Tongue (tissue), 2 donors: ENCODE data around the gene ELOVL3. TPM values are rescaled to one million over a fixed set of nuclear protein-coding genes. Genes with fewer than 3 reads are reported as not detected.
"Not testable (repeated sequence)": the region's sequence is repeated elsewhere in the genome, so short reads cannot be mapped to it uniquely, and the experiment has no call there.

Source experiments
- DNase-seq: peaks from one replicate; pipeline ENCODE4 v3.0.0-alpha.2; 2015
- total RNA-seq: library from RNA; depleted of rRNA; stranded (reverse); fragments of >200 nt; gene quantifications from one replicate; pipeline ENCODE4 v1.2.3, GENCODE V29; 2014

Gene ELOVL3
- total RNA-seq, 1 donor from 2014 or later, result not detected

DNA sequence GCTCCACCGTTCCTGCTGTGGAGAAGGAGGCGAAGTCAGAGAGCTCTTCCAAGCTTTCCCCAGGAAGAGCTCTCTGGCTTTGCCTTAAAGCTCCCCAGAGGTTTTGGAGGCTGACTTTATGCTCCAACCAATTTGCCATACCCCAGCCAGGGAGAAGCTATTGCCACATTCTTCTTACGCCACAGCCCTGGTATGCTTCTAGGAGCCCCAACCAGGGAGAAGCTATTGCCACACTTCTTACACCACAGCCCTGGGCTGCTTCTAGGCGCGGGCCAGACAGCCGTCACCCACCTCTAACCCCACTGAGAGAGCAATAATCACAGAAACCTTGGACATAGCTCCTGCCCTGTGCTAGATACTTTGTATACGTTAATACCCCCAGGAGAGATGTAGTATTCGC is 951 bp downstream of the ELOVL3 start:
- DNase-seq, result no peak

DNA sequence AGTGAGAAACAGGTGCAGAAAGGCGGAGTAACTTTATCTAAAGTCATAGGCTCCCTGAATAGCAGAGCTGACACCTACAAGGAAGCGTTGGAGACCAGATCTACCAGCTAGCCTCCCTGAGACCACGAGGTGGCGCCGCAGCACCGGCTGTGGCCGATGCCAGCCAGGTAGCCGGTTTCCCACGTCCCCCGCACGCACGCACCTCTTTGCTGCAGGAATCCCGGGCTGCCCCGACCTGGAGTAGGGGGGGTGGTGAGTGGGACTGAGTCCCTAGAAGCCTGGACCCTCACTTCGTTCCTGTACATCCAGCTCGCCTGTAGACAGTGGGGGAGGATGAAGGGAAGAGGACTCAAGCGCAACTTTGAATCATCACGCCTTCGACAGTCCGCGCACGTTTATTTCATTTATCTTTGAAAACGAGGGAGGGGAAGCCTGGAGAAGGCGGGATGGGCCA is 3.7 kb downstream of the ELOVL3 start:
- DNase-seq, result peak; percentile 90

DNA sequence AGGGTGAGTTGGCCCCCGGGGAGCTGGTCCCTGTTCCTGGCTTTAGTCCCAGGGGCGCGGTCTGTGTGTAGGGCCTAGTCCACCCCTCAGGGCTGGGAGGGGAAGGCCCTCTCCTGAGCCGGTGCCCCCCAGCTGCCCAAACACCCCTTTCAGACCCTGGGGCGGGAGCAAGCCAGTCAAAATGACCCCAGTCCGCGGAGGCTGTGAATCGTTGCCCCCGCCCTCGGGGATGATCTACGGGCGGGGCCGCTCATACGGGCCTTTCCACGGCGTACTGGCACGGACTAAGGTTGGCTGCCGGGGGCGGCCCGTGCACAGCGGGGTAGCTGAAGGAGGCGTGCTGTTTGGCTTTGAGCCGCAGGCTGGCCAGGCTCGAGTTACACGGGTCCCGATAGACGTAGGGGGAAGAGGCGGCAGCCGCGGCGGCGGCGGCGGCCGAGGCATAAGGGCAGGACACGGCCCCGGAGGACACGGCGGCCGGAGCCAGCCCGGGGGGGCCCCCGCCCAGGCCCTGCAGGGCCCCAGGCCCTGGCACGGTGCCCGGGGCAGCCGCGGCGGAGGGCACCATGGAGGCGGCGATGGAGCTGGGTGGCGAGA is 4.3 kb downstream of the ELOVL3 start:
- DNase-seq, result peak; percentile 92

DNA sequence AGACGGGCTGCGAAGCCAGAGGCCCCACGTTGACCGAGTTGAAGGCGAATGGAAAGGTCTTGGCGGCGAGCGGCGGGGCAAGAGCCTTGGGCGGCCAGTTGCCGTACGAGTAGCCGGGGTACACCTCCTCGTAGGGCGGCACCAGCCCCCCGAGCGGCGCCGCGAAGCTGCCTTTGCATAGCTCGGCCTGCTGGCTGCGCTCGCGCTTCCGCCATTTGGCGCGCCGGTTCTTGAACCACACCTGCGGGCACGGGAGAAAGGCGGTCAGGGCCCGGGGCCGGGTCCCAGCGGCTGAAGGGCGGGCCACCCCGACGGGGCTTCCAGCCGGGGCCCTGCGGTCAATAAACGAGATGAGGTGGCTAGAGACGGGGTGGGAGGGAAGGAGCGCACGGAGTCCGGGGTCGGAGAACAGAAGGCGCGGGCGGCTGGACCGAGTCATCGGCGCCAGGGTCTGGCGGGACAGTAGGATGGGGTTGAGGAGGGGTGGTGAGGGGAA is 4.8 kb downstream of the ELOVL3 start:
- DNase-seq, result peak; percentile 47

DNA sequence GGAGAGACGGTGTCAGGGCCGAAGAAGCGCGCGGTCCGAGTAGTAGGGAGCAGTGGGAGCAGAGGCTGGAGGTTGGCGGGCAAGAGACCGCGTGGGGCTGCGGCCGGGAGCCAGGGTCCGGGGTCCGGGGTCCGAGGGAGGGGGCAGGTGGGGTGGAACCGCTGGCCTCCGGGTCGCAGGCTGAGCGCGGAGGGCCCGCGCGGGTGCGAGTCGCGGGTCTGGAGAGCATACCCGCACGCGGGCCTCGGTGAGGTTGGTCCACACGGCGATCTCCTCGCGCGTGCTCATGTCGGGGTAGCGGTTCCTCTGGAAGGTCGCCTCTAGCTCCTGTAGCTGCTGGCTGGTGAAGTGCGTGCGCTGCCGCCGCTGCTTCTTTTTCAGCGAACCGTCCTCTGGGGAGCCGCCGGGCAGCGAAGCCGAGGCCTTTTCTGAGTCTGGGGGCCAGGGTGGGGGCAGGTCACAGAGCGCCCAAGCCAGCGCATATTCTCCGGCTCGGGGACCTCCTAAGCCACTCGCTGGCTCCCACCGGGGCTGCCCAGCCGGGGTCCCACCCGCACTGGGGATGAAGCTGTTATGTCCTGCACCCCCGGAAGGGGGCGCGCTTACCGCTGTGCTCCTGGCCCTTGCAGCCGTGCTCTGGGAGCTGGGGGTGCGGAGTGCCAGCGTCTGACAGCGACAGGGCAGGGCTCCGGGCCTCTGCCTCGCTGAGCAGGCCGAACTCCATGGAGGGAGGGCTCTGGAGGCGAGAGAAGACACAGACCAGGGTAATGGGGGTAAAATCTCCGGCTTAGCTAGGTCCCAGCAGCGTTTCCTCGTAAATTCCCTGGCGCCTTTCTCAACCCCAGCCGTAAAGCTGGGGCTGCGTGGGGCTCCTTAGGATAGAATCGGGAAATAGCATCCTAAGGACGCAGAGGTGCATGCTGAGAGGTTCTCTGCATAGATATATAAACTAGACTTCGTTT is 5.5 kb downstream of the ELOVL3 start:
- peak; percentile 39 for DNase-seq

DNA sequence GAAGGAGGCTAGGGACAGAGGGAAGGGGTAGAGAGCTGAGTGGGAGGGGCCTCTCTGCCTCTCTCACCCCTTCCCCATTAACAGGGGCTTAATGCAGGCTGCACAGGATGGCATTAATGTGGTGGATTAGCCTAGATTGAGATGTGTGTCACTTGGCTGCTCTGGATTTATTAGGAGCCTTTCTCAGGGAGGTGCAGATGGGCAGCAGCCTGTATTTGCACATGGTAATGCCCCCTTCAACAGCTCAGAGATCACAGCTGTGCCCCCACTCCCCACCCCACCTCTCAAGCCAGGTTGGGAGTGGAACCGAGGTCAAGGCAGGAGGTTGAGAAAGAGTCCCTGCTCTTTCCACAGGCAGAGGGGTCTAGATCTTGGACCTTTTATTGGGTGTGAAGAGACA is 7.9 kb downstream of the ELOVL3 start:
- no peak for DNase-seq

DNA sequence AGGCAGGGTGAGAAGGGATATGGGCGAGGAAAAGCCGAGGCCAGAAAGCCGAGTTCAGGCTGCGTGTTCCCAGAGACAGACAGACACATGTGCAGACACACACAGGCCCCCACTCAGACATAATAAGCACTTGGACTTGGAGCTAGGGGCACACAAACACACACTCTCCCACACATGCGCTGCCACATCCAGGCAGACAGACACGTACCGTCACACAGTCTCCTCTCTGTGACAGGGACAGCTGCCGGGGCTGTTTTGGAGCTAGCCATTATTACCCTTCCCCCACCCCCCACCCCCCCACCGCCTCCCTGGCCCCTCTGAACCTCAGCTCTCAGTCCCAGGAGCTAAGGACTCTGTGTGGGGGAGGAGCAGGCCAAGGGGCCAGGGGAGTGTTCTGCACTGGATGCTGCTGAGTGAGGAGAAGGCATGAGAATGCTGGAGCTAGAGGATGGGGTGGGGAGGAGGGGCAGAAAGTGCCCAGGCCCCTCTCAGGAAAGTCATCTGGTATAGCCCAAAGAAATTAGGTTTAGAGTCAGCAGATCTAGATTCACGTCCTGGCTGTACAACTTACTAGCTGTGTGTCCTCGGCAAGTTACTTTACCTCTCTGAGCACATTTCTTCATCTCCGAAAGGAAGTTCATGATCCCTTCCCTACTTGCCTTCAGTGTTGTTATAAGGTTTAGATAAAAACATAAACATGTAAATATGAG is 8.9 kb downstream of the ELOVL3 start:
- DNase-seq, result peak; percentile 89

DNA sequence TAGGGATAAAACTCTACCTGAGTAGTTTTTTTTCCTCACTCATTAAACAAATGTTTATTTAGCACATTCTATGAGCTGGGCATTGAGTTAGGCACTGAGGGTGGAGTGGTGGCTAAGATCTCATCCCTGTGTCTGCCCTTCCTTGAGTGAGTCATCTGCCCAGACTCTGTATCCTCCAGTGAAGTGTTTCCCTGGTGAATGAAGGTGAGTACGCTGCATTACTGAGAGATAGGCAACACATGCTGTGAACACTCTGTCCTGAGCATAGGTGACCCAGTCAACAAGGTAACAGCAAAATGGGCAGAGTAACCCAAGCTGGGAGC is 9.5 kb downstream of the ELOVL3 start:
- DNase-seq, result no peak

DNA sequence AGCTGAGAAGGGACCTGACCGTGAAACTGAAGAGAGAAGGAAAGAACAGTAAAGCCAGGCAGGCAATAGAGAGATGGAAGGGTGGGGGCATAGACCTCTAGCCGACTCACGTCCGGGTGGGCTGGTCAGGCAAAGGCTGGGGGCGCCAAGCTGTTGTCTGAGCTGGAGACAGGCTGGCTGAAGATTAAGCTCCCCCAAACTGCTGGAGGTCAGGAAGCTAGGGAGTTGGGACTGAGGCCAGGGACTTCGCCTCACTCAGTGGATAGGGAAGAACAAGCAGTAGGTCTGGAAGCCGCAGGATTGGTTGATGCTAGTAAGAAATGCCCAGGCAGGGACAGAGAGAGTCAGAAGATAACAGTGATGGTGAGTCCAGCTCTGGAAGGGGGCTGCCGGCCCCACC is 9.9 kb downstream of the ELOVL3 start:
- peak; percentile 44 for DNase-seq

DNA sequence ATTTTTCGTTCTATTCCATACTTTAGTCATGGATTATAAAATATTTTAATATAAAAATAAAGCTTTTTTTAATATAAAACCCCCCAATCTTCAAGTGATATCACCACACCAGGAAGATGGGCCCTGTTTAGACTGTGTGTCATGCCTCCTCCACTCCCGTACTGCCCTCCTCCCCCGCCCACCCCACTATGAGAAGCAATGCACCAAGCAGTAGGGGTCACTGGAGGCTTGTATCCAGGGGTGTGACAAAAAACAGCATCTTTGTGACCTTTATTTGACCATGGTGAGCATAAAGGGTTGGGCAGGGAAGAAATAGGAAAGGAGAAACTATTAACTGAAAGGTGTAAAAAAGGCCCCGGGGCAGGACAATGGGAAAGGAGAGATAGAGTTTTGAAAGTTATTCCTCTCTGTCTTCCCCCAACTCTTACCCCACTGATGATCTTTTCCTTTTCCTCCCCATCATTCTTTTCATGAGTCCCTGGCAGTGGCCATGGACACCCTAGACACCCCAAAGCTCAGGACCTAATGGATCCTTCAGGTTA is 11.7 kb downstream of the ELOVL3 start:
- DNase-seq, result peak; percentile 13

DNA sequence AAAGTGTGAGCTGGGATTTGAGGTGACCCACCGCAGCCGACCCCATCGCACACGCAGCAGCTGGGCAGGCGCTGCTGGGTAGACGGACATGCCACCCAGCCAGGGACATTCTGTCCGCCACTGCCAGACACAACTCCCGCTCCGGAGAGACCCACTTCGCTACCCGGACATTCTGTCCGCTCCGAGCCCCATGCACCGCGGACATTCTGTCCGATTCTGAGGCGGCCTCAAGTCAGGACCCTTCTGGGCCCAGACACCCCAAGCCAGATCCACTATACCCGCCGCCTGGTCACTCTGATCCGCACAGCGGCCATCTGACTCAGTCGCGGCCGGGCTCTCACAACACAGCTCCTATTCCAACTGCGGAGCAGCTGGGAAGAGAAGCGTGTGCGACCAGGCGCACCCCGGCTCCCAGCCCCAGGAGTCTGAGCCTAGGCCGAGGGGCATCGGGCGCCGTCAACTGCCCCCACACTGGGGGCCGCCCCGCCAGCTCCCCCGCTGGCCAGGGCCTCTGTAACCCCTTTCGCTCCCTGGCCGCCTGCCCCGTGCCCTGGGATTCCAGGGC is 14.4 kb downstream of the ELOVL3 start:
- DNase-seq, result peak; percentile 40

DNA sequence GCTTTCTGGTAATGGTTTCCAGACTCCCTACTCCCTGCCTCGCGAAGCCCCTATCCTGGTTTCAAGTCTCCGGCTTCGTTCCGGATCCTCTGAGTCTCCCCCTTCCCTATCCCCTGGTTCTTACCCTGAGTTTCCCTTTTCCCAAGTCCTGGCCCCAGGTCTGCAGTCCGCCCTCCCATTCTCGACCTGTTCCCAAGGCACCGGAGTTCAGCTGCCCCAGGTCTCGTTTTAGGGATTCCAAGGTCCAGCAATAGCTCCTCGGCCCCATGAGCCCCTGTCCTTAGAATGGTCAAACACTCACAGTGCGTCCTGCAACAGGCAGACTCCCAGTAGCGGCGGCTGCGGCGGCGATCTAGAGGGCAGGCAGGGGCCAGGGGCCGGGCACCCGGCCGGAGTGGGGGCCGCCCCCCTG is 14.9 kb downstream of the ELOVL3 start:
- no peak for DNase-seq

DNA sequence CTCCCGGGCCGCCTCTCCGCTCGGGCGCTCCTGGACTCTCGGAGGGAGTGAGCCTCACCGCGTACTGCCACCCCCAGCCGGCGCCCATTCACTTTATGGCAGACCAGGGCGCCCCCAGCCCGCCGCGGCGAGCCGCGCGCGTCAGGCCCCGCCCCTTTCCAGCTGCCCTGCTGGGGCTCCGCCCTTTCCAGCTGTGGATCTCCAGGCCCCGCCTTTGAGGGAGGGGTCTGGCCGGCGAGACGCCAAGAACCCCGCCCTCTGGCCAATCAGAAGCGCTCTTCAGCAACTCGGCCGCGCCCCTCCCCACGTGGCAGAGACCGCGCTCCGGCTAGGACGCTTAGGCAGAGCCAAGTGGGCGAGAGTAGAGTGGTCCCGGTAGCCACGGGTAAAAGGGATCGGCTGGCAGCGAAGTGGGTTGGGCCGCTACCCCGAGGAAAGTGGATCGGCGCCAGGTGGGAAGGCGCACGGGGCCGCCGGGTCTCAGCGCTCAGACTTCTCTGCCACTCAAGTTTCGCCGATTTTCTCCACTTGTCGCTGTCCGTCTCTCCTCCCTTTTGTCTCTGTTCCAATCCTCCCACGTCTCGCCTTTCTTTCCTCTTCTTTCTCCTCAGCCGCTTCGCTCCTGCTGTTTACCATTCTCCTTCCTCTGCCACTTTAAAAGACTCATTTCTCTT is 15.5 kb downstream of the ELOVL3 start, which contains the start of gene PITX3:
Gene PITX3 (minus strand): TSS at position 69 of the 674 bp plus-strand sequence. CDS start 9,432 bp downstream, outside the sequence.
- DNase-seq, result peak; percentile 99

DNA sequence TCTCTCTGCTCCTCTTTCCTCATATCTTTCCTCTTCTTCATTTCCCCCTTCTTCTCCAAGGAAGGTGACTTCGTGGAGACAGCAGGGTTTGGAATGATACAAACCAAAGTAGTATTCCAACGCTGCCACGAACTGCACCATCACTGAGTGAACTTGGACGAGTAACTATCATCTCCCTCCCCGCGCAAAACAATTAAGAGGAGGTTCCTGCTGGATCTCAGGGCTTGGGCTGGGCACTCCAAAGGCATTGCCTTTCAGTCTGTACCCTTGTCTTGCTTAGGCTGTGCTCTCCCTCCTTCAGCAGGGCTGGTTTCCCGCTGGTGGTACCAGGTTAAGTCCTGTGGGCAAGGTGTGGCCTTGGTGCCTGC is 16.0 kb downstream of the ELOVL3 start:
- no peak for DNase-seq

DNA sequence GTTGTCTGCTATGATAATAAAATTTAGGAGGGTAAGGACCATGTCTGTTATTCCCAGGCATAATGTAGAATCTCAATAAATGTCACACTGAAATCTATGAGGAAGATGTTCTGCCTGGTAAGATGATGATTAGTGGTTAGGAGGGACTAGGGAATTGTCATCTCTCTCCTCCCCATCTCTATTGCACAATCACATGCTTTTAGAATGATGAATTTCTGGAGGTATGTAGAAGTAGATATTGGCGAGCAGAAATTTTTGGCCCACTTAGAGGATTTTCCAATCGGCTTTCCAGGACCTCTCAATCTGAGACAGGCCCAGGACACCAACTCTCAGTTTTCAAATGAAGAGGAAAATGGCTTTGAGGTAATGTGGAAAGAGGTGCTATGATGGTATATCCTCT is 17.2 kb downstream of the ELOVL3 start:
- DNase-seq, result no peak

DNA sequence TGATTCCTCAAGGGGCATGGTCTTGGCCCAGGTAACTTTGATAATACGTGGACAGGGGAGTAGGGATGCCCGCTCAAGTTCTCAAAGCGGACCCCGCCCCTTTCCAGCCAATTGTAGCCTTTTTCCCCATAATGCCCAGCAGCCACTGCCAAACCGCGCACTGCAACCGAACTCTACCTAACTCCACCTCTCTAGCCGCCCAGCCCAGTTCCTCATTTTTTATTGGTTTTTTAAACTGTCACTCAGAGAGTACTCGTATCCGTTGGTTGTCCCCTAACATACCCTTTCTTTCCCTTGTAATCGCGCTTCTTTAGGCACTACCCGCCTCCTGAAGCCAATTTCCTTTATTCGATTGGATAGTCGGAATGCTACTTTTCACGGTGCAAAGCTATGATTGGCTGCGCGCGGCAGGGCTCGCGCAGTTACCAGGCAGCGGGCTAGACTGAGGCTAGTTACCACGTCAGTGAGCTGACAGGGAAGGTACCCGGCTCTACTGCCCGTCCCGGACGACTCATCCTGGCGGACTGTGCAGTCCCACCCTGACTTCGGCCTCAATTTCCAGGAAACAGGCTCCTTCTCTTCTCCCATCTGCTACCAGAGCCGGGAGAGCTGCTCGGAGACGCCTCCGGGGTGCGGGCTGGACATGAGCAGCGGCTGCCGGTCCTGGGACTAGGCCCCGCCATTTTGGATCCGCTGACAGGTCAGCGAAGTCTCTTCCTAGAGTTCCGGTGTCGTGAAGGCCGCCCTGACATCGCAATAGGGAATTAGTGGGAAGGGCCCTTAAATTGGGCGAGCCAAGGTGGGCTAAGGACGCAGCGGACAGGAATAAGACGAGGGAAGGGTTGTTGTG is 19.2 kb downstream of the ELOVL3 start, which contains the start of gene GBF1:
Gene GBF1 (plus strand): TSS at position 451 of the 850 bp plus-strand sequence. CDS start 13,407 bp downstream, outside the sequence.
- DNase-seq, result peak; percentile 100

DNA sequence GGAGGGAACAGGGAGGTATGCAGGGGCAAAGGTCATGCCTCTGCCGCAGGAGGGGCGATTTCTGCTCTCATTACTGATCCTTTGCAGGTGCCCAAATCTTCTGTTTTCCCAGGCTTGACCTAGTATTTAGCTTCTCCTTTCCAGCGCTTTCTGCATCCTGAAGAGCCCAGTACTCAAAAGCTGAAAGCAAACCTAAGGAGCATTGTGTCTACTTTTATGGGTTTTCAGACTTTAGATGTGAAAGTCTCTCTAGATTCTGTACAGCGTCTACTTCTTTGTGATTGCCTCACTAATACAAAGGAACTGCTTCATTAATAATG is 19.8 kb downstream of the ELOVL3 start:
- no peak for DNase-seq

DNA sequence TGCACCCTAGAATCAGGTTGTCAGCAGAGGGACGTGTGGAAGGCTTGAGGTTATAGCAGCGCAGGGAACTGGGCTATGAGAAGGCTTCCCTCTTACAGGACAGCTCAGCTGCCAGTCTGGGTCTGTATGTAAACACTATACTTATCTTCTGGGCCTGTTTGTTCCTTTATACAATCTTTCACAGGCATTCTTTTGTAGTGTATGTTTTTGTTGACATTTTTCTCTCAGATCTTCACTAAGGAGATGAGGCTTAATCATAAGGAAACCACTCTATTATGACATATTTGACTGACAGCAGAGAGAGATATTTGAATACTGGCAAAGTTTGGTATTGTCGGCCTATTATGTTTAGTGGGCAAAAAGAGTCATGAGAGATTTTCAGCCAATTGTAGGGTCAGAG is 20.2 kb downstream of the ELOVL3 start:
- DNase-seq, result peak; percentile 8

DNA sequence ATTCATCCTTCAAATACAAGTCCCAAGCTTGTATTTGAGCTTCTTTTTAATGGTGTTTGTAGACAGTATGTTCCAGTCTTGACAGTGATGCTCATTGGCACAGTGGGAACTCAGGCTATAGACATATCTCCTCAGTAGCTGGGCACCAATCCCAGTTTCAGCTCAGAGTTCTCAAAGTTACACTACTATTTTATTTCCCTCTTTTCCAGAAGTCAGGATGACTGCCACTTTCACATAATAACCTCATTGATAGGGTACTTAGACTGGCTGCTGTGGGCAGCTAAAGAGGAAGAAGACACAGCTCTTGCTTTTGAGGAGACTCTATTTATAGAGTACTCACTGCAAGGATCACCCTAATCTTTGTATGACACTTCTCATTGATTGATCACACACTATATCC is 21.6 kb downstream of the ELOVL3 start:
- DNase-seq, result no peak

DNA sequence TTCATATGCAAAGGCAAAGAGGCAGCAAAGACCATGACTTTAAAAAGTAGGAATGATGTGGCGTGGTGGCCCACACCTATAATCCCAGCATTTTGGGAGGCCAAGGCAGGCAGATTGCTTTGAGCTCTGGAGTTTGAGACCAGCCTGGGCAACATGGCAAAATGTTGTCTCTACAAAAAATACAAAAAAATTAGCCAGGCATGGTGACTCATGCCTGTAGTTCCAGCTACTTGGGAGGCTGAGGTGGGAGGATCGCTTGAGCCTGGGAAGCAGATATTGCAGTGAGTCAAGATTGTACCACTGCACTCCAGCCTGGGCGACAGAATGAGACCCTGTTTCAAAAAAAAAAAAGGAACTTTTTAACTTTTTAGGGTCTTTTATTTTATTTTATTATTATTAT is 26.4 kb downstream of the ELOVL3 start:
- DNase-seq, result not testable (repeated sequence)

DNA sequence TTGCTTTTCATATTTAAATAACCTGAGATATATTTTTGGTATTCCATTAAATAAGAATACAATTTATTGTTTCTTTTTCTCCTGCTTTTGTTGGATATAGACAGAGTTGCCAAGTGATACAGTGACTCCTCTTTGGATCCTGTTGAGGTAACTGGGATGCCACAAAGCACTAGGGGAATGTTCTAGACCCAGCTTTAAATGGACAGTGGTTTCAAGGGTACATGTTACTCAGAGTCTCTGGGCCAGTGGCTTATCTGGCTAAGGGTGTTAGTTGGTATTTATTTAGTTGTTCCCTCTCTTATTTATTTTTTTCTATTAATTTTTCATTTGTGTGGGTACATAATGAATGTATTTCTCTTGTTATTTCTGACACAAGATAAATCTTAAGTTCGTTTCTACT is 28.3 kb downstream of the ELOVL3 start:
- DNase-seq, result no peak
